ENCODE data around the gene KEAP1. TPM values are rescaled to one million over a fixed set of nuclear protein-coding genes. Genes with fewer than 3 reads are reported as not detected.

KEAP1 gene
- total RNA-seq, 1 donor from 2014 or later = 41.2 TPM

GRCh38 chr19:10521461-10522171 is 18.5 kb upstream of the KEAP1 start:
- TF ChIP-seq, protein P1, sequence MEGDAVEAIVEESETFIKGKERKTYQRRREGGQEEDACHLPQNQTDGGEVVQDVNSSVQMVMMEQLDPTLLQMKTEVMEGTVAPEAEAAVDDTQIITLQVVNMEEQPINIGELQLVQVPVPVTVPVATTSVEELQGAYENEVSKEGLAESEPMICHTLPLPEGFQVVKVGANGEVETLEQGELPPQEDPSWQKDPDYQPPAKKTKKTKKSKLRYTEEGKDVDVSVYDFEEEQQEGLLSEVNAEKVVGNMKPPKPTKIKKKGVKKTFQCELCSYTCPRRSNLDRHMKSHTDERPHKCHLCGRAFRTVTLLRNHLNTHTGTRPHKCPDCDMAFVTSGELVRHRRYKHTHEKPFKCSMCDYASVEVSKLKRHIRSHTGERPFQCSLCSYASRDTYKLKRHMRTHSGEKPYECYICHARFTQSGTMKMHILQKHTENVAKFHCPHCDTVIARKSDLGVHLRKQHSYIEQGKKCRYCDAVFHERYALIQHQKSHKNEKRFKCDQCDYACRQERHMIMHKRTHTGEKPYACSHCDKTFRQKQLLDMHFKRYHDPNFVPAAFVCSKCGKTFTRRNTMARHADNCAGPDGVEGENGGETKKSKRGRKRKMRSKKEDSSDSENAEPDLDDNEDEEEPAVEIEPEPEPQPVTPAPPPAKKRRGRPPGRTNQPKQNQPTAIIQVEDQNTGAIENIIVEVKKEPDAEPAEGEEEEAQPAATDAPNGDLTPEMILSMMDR (conservative IDR thresholded peaks at IDR 0.05; ENCODE audit: low read depth, low read length) = no peak
- DNase-seq (ENCODE audit: low read depth) = no peak

DNA sequence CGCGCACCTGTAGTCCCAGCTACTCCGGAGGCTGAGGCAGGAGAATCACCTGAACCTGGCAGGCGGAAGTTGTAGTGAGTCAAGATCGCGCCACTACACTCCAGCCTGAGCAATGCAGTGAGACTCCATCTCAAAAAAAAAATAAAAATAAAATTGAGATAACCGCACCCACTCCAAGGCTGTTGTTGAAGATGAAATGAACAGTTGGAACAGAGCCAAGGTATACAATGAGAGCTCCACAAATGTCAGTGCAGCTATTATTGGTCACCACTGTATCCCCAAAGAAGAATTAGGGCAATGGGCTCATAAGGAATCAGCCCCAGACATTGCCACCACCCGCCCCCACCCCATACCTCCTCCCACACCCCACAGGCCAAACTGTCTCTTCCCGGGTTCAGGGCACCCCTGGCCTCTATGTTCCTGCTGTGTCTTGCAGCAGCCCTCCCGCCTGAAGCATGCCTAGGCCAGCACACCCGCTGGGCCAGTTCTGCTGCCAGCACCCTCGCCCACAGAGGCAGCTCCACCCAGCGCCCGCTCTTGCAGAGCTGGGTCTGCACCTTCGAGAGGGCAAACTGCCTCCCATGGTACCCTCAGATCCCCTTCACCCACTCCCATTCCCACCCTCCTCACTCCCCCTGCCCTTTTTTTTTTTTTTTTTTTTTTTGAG is 17.6 kb upstream of the KEAP1 start:
- no peak for DNase-seq (ENCODE audit: low read depth)
- TF ChIP-seq, protein P1 (conservative IDR thresholded peaks at IDR 0.05; ENCODE audit: low read depth, low read length) = no peak
- H3K4me3 ChIP-seq (ENCODE audit: low read depth, low read length) = no peak overlapping the region

More at GRCh38 chr19:10521461-10522171, 18.5 kb upstream of the KEAP1 start:
- H3K4me3 ChIP-seq (ENCODE audit: low read depth, low read length) = no peak overlapping the region

DNA sequence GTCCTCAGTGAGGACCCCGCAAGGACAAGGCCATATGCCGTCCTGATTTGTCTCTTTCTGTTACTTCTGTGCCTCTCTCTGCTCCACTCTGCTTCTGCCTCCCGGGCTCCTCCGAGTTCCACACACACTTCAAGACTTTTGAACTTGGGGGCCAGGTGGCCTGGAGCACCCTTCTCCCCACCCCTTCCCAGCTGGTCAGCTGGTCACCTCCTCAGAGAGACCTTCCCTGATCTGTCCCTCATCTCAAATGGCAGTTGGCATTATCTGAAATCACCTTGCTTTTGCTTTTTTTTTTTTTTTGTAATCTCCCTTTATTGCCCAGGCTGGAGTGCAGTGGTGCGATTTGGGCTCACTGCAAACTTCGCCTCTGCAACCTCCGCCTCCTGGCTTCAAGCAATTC is 16.3 kb upstream of the KEAP1 start:
- TF ChIP-seq, protein P1 (conservative IDR thresholded peaks at IDR 0.05; ENCODE audit: low read depth, low read length) = no peak
- no peak for DNase-seq (ENCODE audit: low read depth)

GRCh38 chr19:10518444-10519361 is 15.5 kb upstream of the KEAP1 start:
- TF ChIP-seq, protein P1 (conservative IDR thresholded peaks at IDR 0.05; ENCODE audit: low read depth, low read length) = no peak
- H3K4me3 ChIP-seq (ENCODE audit: low read depth, low read length) = no peak overlapping the region
- no peak for DNase-seq (ENCODE audit: low read depth)

More for the DNA sequence above, 16.3 kb upstream of the KEAP1 start:
- no peak overlapping the region for H3K4me3 ChIP-seq (ENCODE audit: low read depth, low read length)

DNA sequence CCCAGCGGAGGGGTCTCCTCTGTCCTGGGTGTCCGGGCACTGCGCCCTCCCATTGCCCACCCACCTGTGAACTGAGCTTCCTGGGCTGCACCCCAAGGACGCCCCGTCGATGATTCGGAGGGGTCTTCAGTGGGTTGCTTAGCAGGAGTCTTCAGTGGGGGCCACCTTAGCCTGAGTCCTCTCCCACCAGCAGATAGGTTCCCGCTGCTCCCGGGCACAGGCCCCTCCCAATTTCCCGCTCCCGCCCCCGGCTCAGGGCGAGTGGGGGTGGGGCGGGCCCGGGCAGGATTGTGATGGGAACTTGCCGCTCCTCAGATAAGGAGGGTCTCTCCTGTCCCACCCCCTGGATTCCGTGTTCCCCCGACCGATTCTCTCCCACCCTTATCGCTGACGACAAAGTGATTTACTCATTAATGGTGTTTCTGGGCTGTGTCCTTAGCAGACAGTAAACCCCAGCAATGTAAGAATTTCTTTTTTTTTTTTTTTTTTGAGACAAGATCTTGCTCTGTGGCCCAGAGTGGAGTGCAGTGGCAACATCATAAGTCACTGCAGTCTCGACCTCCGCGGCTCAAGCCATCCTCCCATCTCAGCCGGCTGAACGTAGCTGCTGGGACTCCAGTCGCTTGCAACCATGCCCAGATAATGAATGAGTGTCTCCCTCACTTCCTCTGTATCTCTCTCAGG is 14.7 kb upstream of the KEAP1 start:
- TF ChIP-seq, protein P1 (conservative IDR thresholded peaks at IDR 0.05; ENCODE audit: low read depth, low read length) = no peak
- H3K4me3 ChIP-seq (ENCODE audit: low read depth, low read length) = no peak overlapping the region
- DNase-seq (ENCODE audit: low read depth) = no peak

GRCh38 chr19:10517361-10517759 is 14.2 kb upstream of the KEAP1 start, which contains the start of gene S1PR5:
Gene S1PR5, minus strand, starts transcription at chr19:10517447. Its CDS starts 2,436 bp downstream, at chr19:10515011.
- TF ChIP-seq, protein P1 (conservative IDR thresholded peaks at IDR 0.05; ENCODE audit: low read depth, low read length) = no peak
- H3K4me3 ChIP-seq (ENCODE audit: low read depth, low read length) = no peak within 1 kb of the TSS
- DNase-seq (ENCODE audit: low read depth) = no peak
